GM18873 (cell line): ENCODE results near the gene CCL13.

ENCODE experiments used
- ATAC-seq: cut with Tn5 transposase; IDR thresholded peaks from one replicate; pipeline ENCODE4 v1.9.1; 2021; ENCODE audit warnings: mild to moderate bottlenecking, moderate library complexity, moderate number of reproducible peaks; ENCODE audit not compliant: unreplicated experiment, low FRiP score

CCL13 gene

DNA sequence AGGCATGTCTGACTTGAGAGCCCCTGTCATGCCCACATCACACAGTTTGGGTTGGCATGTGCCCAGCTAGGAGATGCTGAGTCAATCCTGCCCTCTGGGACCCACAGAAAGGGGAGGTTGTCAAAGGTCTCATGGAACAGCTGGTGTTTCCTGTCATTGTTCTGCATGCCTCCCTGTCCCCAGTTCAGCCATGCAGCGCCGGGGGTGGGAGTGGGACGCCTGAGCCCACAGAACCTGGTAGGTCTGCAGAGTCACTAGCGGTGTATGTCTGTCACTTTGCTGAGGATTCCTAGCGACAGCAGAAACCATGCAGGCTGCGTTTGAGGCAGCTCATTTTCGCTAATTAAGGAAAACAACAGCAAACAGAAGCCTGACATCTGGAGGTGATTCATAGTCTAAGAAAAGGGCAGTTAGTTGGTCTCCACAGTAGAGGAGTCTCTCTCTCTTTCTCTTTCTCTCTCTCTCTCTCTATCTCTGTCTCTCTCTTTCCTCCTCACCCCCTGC is 26.4 kb downstream of the CCL13 start:
- ATAC-seq, result no peak

DNA sequence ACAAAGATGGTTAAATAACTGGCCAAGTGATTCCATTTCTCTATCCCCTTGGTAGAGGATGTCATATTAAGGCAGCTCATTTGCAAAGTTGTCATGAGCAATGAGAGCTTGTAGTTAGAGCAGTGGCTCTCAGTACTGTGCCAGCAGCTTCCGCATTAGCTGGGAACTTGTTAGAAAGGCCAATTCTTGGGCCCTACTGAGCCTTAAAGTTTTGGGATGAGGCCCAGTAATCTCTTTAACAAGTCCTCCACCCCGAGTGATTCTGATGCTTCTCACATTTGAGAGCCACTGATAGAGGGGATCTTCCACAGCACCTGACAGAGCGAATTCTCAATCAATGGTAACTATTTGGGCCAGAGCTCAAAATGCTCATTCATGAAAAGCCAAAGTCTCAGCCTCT is 26.9 kb downstream of the CCL13 start:
- no peak for ATAC-seq

DNA sequence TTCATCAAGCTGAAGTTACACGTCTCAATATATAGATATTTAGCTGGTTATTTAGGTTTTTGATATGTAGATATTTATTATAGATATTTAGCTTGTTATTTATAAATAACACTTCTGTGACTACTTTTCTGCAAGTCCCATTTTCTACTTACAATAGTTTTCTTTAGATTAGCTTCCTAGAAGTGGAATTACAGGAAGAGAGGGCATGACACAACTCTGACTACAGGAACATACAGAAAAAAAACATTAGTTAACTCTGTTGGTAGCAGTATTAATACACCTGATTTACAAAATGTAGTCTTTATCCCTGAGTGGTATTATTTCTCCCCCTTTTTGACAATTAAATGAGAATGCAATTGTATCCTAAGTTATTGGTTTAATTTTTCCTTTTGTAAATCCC is 28.0 kb downstream of the CCL13 start:
- ATAC-seq, result no peak

DNA sequence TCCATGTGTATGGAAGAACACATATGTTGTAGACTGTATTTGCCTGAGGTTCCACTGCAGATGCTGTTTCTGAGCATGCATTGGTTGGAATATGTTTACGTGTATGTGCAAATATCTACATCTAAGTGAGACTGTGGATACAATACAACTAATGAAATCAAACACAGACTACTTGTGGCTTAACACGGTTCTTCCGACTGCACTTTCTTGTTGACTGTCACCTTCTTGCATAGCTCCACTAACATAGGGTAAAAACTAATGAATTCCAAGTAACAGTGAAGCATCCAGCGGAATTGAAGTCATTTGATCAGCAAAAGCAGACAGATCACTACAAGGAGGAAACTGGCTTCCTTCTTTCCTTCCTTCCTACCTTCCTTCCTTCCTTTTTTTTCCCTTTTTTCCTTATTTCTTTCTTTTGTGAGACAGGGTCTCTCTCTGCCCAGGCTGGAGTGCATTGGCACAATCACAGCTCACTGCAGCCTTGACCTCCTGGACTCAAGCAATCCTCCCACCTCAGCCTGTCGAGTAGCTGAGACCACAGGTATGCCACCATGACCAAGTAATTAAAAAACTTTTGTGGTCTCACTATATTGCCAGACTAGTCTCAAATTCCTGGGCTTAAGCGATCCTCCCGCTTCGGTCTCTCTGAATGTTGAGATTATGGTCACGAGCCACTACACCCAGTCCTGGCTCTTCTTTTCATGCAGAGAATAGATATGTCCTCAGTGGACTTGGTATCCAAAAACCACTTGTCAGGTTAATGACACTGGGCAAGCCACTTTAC is 28.7 kb downstream of the CCL13 start:
- no peak for ATAC-seq

DNA sequence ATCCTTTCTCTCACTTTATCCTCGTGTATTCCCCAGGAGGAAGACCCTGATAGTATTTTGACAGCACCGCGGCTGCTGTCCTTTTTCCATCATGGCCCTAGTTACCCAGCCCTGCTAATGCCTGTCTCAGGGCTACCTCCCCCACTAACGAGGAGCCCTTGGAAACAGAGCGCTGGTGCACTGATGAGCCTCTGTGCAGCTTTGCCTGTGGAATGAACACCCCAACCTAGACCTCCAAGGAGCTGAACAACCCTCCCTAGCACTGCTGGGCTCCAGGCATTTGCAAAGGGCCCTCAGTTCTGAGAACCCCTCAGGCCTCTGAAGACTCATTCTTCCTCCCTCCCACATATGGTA is 30.0 kb downstream of the CCL13 start:
- no peak for ATAC-seq

GRCh38 chr17:34386697-34387550 is 30.6 kb downstream of the CCL13 start:
- no peak for ATAC-seq

DNA sequence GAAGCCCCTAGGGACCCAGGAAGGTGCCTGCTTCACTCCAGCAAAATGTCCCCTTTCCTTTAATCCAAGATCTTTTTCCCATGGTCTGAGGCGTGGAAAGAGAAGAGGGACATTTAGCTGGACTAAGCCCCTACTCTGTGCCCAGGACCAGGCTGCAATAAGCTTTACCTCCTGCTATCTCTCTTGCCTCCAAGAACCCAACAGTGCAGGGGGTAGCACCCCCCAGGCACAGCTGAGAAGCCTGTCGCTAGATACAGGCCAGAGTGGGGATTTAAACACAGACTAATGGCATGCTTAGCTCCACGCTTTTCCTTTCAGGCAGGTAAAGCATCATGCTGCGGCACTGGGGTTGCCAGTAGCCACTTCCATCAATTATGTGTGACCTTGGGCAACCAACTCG is 31.3 kb downstream of the CCL13 start:
- ATAC-seq, result no peak

GRCh38 chr17:34389126-34389750 is 33.0 kb downstream of the CCL13 start:
- no peak for ATAC-seq

DNA sequence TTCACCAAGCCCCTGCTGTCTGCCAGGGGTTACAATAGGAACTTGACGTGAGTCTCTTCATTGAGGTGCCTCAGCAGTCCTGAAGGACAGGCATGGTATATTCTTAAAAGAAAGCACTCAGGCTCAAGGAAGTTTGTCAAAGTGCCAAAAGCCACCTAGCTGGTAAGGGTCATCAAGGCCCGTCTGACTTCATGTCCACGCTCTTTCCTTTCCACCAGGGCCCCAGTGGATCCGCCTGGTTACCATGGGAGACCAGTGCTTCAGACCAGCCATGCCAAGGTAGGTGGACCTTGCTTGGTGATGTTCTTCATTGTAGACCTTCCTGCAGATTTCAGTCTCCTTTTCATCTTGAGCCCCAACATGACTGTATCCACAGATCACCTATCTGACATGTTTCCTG is 34.4 kb downstream of the CCL13 start:
- ATAC-seq, result no peak

- ATAC-seq, result no peak
Observed at GRCh38 chr17:34391241-34391640, 35.0 kb downstream of the CCL13 start.

- no peak for ATAC-seq
Observed at GRCh38 chr17:34393401-34393800, 37.1 kb downstream of the CCL13 start.

GRCh38 chr17:34397265-34397664 is 41.0 kb downstream of the CCL13 start:
- ATAC-seq, result no peak

DNA sequence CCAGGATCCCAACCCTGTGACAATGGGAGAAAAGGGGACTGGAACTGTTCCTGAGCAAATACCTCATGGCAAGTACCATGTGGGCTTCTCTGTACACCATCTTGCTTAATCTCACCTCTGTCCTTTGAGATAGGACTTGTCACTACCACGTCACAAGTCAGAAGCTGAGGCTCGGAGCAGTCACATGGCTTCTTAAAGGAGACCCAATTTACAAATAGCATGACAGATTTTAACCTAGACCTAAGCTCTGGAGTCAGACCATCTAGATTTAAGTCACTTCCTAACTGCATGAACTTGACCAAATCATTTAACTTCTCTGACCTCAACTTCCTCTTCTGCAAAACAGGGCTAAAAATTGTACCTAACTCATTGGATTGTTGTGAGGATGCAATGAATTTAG is 42.7 kb downstream of the CCL13 start:
- no peak for ATAC-seq

- no peak for ATAC-seq
Observed at GRCh38 chr17:34399725-34400124, 43.4 kb downstream of the CCL13 start.

DNA sequence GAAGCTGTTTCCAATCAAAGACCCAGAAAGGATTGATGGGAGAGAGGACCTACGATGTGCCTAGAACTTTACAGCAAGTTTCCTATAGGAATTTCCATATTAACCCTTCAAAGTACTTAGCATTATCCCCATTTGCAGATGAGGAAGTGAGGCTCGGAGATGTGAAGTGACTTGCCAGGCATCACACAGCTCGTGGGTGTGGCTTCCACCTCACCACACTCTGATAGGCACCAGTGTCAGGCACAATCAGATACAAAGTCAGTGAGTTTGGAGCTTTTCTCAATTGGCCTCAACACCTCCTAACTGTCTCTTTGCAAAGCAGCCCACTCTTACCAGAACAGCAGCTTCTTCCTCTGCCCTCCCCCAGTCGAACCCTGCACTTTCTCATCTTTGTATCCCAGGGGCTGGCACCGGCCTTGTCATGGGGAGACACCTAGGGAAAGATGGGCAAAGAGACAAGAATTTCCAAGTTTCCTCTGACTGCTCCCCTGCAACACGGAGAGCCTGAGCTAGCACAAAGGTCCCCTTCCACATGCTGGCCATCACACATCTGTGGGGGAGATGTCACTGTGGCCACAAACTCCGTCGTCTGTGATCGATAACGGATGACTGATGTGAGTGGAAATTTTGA is 44.1 kb downstream of the CCL13 start:
- no peak for ATAC-seq

GRCh38 chr17:34401165-34401564 is 44.9 kb downstream of the CCL13 start:
- no peak for ATAC-seq

DNA sequence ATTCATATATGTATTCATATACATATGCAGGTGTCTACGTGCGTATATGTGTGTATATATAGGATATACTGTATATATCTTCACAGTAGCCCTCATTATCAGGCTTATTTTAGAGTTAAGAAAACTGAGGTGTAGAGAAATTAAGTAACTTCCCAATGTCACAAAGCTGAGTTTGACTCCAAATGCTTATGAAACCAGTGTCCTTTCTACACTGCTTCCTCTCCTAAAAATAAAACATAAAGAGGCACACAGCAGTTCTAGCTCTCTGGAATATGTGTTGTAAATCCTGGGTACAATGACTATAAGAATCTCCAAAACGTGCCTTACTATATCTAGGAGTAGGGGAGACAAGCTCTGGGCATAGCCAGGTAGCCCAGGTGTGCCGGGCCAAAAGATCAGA is 46.7 kb downstream of the CCL13 start:
- ATAC-seq, result no peak

DNA sequence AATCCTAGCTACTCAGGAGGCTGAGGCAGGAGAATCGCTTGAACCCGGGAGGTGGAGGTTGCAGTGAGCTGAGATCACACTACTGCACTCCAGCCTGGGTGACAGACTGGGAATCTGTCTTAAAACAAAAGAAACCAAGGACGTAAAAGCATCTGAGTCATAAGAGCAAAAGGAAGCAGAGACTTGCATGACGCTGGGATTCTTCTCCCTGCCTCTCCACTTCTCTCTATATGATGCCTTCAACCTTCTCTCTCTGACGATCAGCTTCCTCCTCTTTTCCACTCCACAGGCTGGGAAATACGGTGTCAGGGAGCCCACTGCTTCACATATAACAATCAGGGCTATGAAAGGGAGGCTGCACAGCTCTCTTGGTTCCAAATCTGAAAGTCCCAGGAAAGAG is 49.9 kb downstream of the CCL13 start:
- ATAC-seq, result no peak
